Measurements from ENCODE around the gene ETV4.
"Not testable (repeated sequence)": the region's sequence is repeated elsewhere in the genome, so short reads cannot be mapped to it uniquely, and the experiment has no call there.

ETV4 gene

DNA sequence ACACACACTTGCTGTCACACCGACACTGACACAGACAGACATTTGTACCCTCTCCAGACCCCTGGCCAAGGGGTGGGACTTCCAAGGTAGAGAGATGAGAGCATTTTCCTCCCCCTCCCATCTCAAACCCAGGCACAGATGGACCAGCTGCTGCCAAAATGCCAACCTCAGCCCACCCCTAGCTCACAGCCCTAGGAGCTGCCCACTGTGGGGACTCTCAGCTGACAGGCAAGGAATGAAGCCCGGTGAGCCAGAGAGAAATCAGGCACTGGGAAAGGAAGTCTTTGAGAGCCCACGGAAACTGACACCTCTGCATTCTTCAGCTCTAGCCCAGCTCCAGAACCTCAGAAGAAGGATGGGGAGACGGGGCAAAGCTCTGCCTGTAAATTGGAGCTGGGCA is 2.8 kb downstream of the ETV4 start:
- DNase-seq, result no peak

GRCh38 chr17:43542859-43543258 is 3.3 kb downstream of the ETV4 start:
- DNase-seq, result no peak

GRCh38 chr17:43540821-43541674 is 5.1 kb downstream of the ETV4 start:
- no peak for DNase-seq

DNA sequence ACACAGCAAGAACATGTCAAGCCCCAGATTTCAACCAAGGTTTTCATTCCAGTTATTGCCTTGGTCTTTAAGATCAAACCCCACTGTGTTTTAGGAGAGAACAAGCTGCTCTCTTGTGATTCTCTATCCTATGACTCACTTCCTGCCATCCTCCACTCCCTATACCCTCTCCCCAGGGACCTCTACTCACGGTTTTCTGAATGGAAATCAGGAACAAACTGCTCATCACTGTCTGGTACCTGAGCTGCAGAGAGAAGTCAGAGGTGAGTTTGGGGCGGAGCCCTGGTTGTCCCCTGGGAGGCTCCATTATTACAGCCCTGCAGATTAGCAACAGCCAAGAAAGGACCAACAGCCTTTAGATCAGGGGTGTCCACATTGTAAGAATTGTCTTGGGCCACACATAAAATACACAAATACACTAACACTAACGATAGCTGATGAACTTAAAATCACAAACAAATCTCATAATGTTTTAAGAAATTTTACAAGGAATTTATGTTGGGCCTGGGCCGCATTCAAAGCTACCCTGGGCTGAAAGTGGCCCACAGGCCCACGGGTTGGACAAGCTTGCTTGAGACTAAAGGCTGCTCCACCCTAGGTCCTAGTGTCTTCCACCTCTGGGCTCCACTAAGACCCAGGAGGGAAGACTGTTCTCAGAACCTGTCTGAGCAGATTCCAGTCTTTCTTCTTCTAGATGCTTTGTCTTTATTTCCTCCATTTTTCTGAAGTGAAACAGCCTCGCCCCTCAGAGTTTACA is 9.7 kb downstream of the ETV4 start:
- no peak for DNase-seq

- no peak for DNase-seq
Measured at GRCh38 chr17:43534909-43535308, 11.2 kb downstream of the ETV4 start.

DNA sequence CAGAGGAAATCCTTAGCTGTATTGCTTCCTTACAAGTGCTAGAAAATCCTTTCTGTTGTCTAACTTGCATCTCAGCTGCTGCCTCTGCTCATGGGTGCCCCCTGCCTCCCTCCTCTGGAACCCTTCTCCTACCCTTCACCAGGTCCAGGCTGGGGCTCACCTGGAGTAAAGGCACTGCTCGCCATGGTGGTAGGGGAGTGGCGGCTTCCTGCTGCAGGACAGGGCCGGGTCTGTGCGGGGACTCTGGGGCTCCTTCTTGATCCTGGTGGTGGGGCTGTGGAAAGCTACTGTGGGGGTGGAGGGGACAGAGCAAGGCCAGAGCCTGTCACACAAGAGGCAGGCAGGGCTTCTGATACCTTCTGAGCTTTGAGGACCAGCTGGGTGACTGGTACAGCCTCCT is 12.4 kb downstream of the ETV4 start:
- DNase-seq, result no peak

DNA sequence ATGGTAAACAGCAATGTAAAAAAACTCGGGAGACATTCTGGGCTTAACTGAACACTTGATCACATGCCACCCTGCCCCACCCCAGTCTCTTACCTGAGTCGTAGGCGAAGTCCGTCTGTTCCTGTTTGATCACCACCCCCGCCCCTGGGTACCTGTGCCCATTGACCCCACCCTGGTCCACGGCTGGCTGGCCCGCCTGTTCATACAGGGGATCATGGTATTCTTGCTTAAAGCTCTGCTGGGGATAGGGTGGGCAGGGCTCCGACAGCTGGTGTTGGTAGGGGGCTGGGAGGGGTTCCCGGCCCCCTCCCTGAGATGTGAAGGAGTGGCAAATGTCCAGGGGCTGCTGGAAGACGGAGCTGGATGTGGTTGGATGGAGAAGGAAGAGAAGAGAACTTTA is 13.6 kb downstream of the ETV4 start:
- no peak for DNase-seq

DNA sequence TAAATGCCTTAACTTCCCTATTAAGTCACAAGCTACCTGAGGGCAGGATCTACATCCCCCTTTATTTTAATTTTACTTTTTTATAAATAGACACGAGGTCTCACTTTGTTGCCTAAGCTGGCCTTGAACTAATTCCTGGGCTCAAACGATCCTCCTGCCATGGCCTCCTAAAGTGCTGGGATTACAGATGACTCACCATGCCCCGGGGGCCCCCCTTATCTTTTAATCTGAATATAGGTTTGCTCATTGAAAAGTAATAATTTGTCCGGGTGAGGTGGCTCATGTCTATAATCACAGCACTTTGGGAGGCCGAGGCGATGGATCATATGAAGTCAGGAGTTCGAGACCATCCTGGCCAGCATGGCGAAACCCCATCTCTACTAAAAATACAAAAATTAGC is 14.2 kb downstream of the ETV4 start:
- DNase-seq, result no peak

- DNase-seq, result no peak
Measured at GRCh38 chr17:43531082-43531378, 15.1 kb downstream of the ETV4 start.

DNA sequence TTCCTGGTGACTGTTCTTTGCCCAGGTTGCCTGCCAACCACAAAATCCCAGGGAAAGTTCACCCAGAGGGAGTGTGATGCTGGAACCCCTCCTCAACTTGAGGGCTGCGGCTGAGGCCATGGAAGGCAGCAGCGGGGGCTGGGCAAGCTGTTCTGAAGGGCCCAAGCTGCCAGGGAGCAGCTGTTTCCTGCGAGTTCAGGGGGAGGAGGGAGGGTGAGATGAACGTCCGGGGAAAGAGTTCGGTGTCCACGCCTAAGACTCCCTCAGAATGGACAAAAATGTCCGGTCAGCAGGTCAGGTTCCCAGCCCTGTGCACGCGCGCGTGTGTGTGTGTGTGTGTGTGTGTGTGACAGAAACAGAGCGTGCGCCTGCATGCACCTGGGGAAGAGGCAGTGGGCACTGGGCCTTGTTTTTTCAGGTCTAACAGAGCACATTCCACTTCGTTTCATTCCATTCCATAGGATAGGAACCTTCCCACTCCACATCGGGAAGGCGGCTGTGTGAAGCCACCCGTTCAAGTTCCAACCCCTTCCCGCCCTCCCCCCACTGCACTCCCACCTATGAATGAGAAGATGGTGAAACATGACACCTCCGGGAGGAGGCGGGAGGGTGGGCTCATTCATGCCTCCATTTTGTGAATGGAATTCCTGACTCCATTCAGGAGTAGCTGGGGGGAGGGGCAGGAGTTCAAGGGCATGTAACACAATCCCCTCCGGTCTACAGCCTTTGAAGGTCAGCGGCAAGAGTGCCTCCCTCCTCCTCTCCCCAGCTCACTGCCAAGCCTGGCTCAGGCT is 15.7 kb downstream of the ETV4 start:
- DNase-seq, result no peak

DNA sequence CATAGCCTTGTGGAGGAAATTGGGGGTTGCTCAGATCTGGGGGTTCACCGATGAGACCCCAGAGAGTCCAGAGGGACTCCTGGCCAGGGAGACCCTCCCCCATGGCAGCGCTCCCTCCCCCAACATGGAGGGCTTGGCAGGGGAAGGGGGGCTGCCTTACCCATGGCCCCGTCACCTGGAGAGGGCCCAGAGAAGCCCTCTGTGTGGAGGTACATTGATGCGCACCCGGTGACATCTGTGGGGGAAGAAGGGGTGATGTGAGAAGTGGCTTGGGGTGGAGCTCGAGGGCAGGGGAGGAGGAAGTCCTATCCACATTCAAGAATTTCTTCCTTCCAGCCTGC is 16.2 kb downstream of the ETV4 start:
- no peak for DNase-seq

DNA sequence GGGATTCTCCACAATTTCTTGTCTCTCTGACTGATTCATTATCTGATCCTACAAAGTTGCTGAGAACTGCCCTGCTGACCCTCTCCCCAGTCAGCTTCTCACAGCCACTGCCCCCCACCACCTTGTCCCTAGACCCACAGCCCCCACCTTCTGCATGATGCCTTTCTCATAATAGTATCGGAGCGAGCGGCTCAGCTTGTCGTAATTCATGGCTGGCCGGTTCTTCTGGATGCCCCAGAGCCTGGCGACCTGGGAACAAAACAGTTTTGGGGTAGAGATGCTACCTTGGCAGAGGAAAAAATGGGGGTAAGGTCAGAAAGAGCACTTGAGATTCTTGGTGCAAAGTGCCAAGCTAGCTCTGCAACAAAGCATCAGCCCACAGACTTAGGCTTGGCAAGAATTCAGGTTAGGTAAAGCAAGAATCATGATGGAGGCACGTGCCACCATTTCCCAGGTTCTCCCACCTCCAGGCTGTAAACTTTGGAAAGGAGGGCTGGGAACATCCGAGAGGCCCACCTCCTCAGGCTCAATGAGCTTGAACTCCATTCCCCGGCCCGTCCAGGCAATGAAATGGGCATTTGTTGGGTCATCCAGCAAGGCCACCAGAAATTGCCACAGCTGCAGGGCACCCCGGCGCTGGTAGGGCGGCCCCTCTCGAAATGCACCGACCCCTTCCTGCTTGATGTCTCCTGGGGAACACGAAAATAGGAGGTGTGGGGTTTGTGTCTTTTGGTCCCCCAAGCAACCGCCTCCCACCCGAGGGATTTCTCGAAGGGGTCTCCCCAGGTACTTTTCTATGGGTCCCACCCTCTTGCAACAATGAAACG is 16.9 kb downstream of the ETV4 start:
- no peak for DNase-seq

DNA sequence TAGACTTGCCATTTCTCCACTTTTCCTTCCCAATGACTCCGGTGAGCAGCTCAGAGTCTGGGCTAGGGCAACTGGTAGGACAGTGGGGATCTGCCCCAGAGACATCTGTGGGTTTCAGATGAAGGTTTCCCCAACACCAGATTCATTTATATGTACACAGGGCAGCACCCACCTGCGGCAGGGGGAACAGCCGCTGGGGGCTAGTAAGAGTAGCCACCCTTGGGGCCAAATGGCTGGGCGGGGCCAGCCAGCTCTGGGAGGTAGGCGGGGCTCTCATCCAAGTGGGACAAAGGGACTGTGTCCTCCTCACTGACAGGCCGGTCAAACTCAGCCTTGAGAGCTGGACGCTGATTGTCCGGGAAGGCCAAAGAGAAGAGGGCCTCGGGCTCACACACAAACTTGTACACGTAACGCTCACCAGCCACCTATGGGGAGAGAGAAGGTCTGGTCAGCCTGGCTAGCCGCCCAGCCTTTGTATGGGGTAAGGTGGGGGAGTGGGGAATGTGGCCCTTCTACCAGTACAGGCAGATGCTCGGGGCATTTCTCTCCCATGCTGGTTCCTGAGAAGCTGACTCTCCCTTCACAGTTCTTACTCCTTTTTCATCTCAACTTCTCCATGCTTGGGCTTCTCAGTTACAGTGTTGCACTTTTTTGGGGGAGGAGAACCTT is 17.7 kb downstream of the ETV4 start:
- no peak for DNase-seq

GRCh38 chr17:43526886-43527648 is 19.1 kb downstream of the ETV4 start:
- no peak for DNase-seq

GRCh38 chr17:43524945-43525575 is 21.1 kb downstream of the ETV4 start:
- no peak for DNase-seq

DNA sequence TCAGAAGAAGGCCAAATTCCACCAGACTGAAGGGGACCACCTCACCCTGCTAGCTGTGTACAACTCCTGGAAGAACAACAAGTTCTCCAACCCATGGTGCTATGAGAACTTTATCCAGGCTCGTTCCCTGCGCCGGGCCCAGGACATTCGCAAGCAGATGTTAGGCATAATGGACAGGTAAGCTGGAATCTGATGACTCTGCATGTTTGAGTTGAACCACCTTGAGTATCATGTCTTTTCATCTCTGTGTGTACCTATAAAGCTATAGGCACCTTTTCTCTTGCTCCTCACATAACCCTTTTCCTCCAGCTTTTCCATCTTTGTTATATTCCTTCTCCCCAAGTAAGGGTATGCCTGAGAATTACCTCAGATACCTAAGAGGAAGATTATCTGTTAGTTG is 24.8 kb downstream of the ETV4 start:
- no peak for DNase-seq

- no peak for DNase-seq
Measured at GRCh38 chr17:43517615-43518386, 28.3 kb downstream of the ETV4 start.

- DNase-seq, result no peak
Measured at GRCh38 chr17:43517161-43517560, 29.0 kb downstream of the ETV4 start.

- DNase-seq, result no peak
Measured at GRCh38 chr17:43515656-43516055, 30.5 kb downstream of the ETV4 start.

DNA sequence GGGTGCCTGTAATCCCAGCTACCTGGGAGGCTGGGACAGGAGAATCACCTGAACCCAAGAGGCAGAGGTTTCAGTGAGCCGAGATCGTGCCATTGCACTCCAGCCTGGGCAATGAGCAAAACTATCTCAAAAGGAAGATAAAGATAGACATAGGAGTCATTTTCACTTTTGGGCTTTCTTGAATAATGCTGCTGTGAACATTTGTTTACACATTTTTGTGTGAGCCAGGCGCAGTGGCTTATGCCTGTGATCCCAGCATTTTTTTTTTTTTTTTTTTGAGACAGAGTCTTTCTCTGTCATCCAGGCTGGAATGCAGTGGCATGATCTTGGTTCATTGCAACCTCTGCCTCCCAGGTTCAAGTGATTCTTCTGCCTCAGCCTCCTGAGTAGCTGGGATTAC is 34.9 kb downstream of the ETV4 start:
- not testable (repeated sequence) for DNase-seq
